IMR-90 (cell line): Measurements from ENCODE around the gene ATF6B. TPM values are rescaled to one million over a fixed set of nuclear protein-coding genes. Genes with fewer than 3 reads are reported as not detected.

Experiments
- ATAC-seq: fragments of 200-7000 bp; cut with Tn5 transposase; 2 replicates; pipeline ENCODE4 v1.9.1; 2020; ENCODE audit warnings: low read depth, mild to moderate bottlenecking, moderate library complexity
- BruUV-seq: library from RNA; stranded (reverse); fragments of 400-500 nt; replicated peaks from 2 replicates; lab custom pipeline; 2021; lab: Mats Ljungman, UMichigan
- CTCF ChIA-PET: fragments of 300-600 bp; formaldehyde crosslinking; extraction: SDS; loops from one replicate; lab custom pipeline; 2021; ENCODE audit warnings: antibody characterized with exemption; lab: Yijun Ruan, JAX
- POLR2A ChIA-PET: fragments of 300-600 bp; sonication (Branson Sonifier 250); formaldehyde crosslinking; loops from one replicate; lab custom pipeline; 2022; ENCODE audit warnings: antibody characterized with exemption; ENCODE audit not compliant: unreplicated experiment; lab: Charles Lee
- DNase-seq: peaks from one replicate; pipeline ENCODE4 v3.0.0; 2013
- H2AFZ ChIP-seq: replicated peaks from 2 replicates; pipeline ENCODE3; 2013; ENCODE audit warnings: low read length, mild to moderate bottlenecking; ENCODE audit not compliant: poor library complexity
- H2AK5ac ChIP-seq: 2 replicates; pipeline ENCODE4 v1.6.1; 2013; ENCODE audit warnings: low read depth, low read length, inconsistent platforms
- H2AK9ac ChIP-seq: replicated peaks from 2 replicates; pipeline ENCODE3; 2013; ENCODE audit warnings: mild to moderate bottlenecking, low read depth, low read length, moderate library complexity; ENCODE audit not compliant: poor library complexity
- H2BK120ac ChIP-seq: 2 replicates; pipeline ENCODE4 v1.6.1; 2013; ENCODE audit warnings: low read depth, low read length, inconsistent platforms
- H2BK15ac ChIP-seq: 3 replicates; pipeline ENCODE4 v1.6.1; 2013; ENCODE audit warnings: low read depth, low read length, inconsistent platforms
- H2BK20ac ChIP-seq: 2 replicates; pipeline ENCODE4 v1.6.1; 2013; ENCODE audit warnings: low read depth, mild to moderate bottlenecking, inconsistent platforms, low read length, moderate library complexity
- H2BK5ac ChIP-seq: 2 replicates; pipeline ENCODE4 v1.6.1; 2013; ENCODE audit warnings: mild to moderate bottlenecking, low read depth, low read length, inconsistent platforms; ENCODE audit not compliant: poor library complexity, severe bottlenecking
- H3K14ac ChIP-seq: replicated peaks from 2 replicates; pipeline ENCODE4 v1.6.1; 2013; ENCODE audit warnings: low read depth, low read length, inconsistent platforms
- H3K18ac ChIP-seq: 2 replicates; pipeline ENCODE4 v1.6.1; 2013; ENCODE audit warnings: low read depth, low read length, control low read depth
- H3K23ac ChIP-seq: 2 replicates; pipeline ENCODE4 v1.6.1; 2013; ENCODE audit warnings: low read depth, low read length, inconsistent platforms
- H3K27ac ChIP-seq: 2 replicates; pipeline ENCODE4 v1.5.1; 2013; ENCODE audit warnings: mild to moderate bottlenecking, control low read depth, low read length; ENCODE audit not compliant: insufficient read depth
- H3K27me3 ChIP-seq: 2 replicates; pipeline ENCODE4 v1.6.1; 2013; ENCODE audit warnings: low read length; ENCODE audit not compliant: control insufficient read depth, insufficient read depth
- H3K36me3 ChIP-seq: 2 replicates; pipeline ENCODE4 v1.6.1; 2013; ENCODE audit warnings: low read length, mixed read lengths; ENCODE audit not compliant: control insufficient read depth, insufficient read depth
- H3K4ac ChIP-seq: 2 replicates; pipeline ENCODE4 v1.6.1; 2013; ENCODE audit warnings: low read depth, low read length, inconsistent platforms
- H3K4me1 ChIP-seq: 2 replicates; pipeline ENCODE4 v1.6.1; 2013; ENCODE audit warnings: low read length, mixed read lengths; ENCODE audit not compliant: control insufficient read depth, insufficient read depth
- H3K4me2 ChIP-seq: 2 replicates; pipeline ENCODE4 v1.6.1; 2013; ENCODE audit warnings: low read depth, mild to moderate bottlenecking, control low read depth, low read length, moderate library complexity
- H3K4me3 ChIP-seq: 2 replicates; pipeline ENCODE4 v1.5.1; 2013; ENCODE audit warnings: low read depth, mild to moderate bottlenecking, control low read depth, low read length, moderate library complexity; ENCODE audit not compliant: insufficient read depth
- H3K56ac ChIP-seq: 2 replicates; pipeline ENCODE4 v1.6.1; 2013; ENCODE audit warnings: low read length, inconsistent platforms; ENCODE audit not compliant: insufficient read depth; ENCODE audit errors: extremely low read depth
- H3K79me1 ChIP-seq, 2 experiments: 2 replicates each; pipeline ENCODE4 v1.6.1; 2013; ENCODE audit warnings: low read length in 2 of 2, inconsistent platforms in 1 of 2, low read depth in 1 of 2
- H3K9ac ChIP-seq: 2 replicates; pipeline ENCODE4 v1.6.1; 2013; ENCODE audit warnings: low read depth, low read length, control low read depth
- H3K9me1 ChIP-seq: 2 replicates; pipeline ENCODE4 v1.6.1; 2013; ENCODE audit warnings: low read length, inconsistent platforms; ENCODE audit not compliant: insufficient read depth
- H3K9me3 ChIP-seq: 2 replicates; pipeline ENCODE4 v1.6.1; 2013; ENCODE audit warnings: low read length; ENCODE audit not compliant: control insufficient read depth, insufficient read depth
- H4K20me1 ChIP-seq: 2 replicates; pipeline ENCODE4 v1.6.1; 2013; ENCODE audit warnings: low read length, inconsistent platforms; ENCODE audit not compliant: insufficient read depth
- H4K5ac ChIP-seq: 2 replicates; pipeline ENCODE4 v1.6.1; 2013; ENCODE audit warnings: mild to moderate bottlenecking, low read depth, low read length, control low read depth
- H4K8ac ChIP-seq, 2 experiments: 2 replicates each; pipeline ENCODE4 v1.6.1; 2013; ENCODE audit warnings: low read depth in 2 of 2, low read length in 2 of 2, control low read depth in 1 of 2, inconsistent platforms in 1 of 2
- H4K91ac ChIP-seq: 2 replicates; pipeline ENCODE4 v1.6.1; 2013; ENCODE audit warnings: low read depth, low read length, inconsistent platforms; ENCODE audit not compliant: insufficient read depth
- CHD1 ChIP-seq: IDR thresholded peaks from 2 replicates; pipeline ENCODE4 v1.6.1; 2012; ENCODE audit warnings: low read depth, low read length, improper control_type of control experiment
- ELK1 ChIP-seq: fragments of 150-350 bp; IDR thresholded peaks from 2 replicates; pipeline ENCODE4 v1.6.1; 2016; ENCODE audit warnings: low read depth, mild to moderate bottlenecking, low read length, moderate library complexity, borderline replicate concordance
- FOS ChIP-seq: fragments of 150-350 bp; IDR thresholded peaks from 2 replicates; pipeline ENCODE4 v1.6.1; 2016; ENCODE audit warnings: low read depth, low read length
- MAZ ChIP-seq: IDR thresholded peaks from 2 replicates; pipeline ENCODE4 v1.6.1; 2012; ENCODE audit warnings: low read depth, mild to moderate bottlenecking, low read length, improper control_type of control experiment, moderate library complexity, borderline replicate concordance
- MXI1 ChIP-seq: IDR thresholded peaks from 2 replicates; pipeline ENCODE4 v1.6.1; 2012; ENCODE audit warnings: low read depth, mild to moderate bottlenecking, low read length, moderate library complexity, borderline replicate concordance
- NFE2L2 ChIP-seq: fragments of 150-350 bp; IDR thresholded peaks from 2 replicates; pipeline ENCODE4 v1.6.1; 2016; ENCODE audit warnings: low read depth, mild to moderate bottlenecking, low read length
- RAD21 ChIP-seq: IDR thresholded peaks from 2 replicates; pipeline ENCODE4 v1.6.1; 2012; ENCODE audit warnings: low read length, improper control_type of control experiment
- WGBS, 2 experiments: methylation state at CpG; one replicate each; pipeline versions ENCODE4 v1.1.5 to v1.1.7; 2013; ENCODE audit warnings: missing lambda C conversion rate in 2 of 2; ENCODE audit not compliant: insufficient read length in 1 of 2; ENCODE audit errors: extremely low coverage in 2 of 2; 5-methylcytosine and 5-hydroxymethylcytosine counted together
- dilution Hi-C: fragments of 300-500 bp; cut with HindIII; formaldehyde crosslinking; loops from one replicate; pipeline ENCODE4 v1.14.3; 2018; ENCODE audit warnings: low sequenced_read_pairs; ENCODE audit not compliant: unreplicated experiment
- in situ Hi-C: fragments of 300-500 bp; cut with MboI; formaldehyde crosslinking; loops from 3 replicates; pipeline ENCODE4 v1.14.3; 2019; ENCODE audit warnings: low sequenced_read_pairs, inconsistent platforms, mixed read lengths
- intact Hi-C: fragments of 100-400 bp; cut with micrococcal nuclease; formaldehyde crosslinking; loops from 2 replicates; pipeline ENCODE4 v1.10.0; 2022
- polyA plus RNA-seq, 3 experiments: library from polyadenylated mRNA; depleted of rRNA; stranded (reverse); fragments of >200 nt; gene quantifications; 2 replicates each; pipeline ENCODE4 v1.2.3, GENCODE V29; 2012; ENCODE audit warnings: low replicate concordance in 1 of 3
- total RNA-seq: library from RNA; depleted of rRNA; stranded (reverse); fragments of >200 nt; gene quantifications from 2 replicates; pipeline ENCODE4 v1.2.3, GENCODE V29; 2012

The ATF6B gene
- total and polyA plus RNA-seq, 2 of the 4 experiments (the other 2 are of a cell fraction) = 7.9 to 69.6 TPM

- ChIA-PET CTCF (interaction anchor here (1.4 kb wide), 1 partner anchor 17 kb away, joined by 4 read pairs; no protein-coding TSS in a partner anchor), POLR2A (no interaction called here)
- no peak overlapping the region for H2BK120ac ChIP-seq
- peaks cover 17% of the 10 kb centered on the region for H3K4me1 ChIP-seq
- H2BK20ac ChIP-seq = peak overlapping the region; percentile 10; the same call in 1 of the 2 replicates
- H3K4ac ChIP-seq = no peak overlapping the region
- no peak overlapping the region for H3K56ac ChIP-seq
- peaks cover 18% of the 10 kb centered on the region for H4K20me1 ChIP-seq
- H3K9me1 ChIP-seq = peaks cover 18% of the 10 kb centered on the region
- H4K91ac ChIP-seq = no peak overlapping the region
- no peak overlapping the region for H2BK5ac ChIP-seq
- in situ Hi-C loops (no loop called here), intact Hi-C loops (no loop called here), dilution Hi-C loops (no loop called here)
- H3K4me3 ChIP-seq = no peak overlapping the region
- H3K14ac ChIP-seq = no peak overlapping the region
- no peaks in the 10 kb centered on the region for H3K36me3 ChIP-seq
- no peak overlapping the region for H3K27ac ChIP-seq
- H2AK5ac ChIP-seq = peak overlapping the region; percentile 15; the same call in 1 of the 2 replicates
- WGBS, 2 experiments = no CpG with 5 or more reads among the region's 3 CpGs
- DNase-seq = no peak
- no peaks in the 10 kb centered on the region for H3K79me1 ChIP-seq
- H3K23ac ChIP-seq = no peak overlapping the region
- no TSS peak for BruUV-seq
- ATAC-seq = no peak
- 0 out of 3 replicates have a peak overlapping the region, but pooled peaks have one; percentile 31 for H2BK15ac ChIP-seq
- no peak overlapping the region for H3K4me2 ChIP-seq
- no peaks in the 10 kb centered on the region; the same call in 1 of the 2 replicates for H3K9me3 ChIP-seq
- no peak overlapping the region for H4K5ac ChIP-seq
- H4K8ac ChIP-seq = no peak overlapping the region
- H3K18ac ChIP-seq = no peak overlapping the region
- peak overlapping the region; percentile 19 for H2AFZ ChIP-seq
- peaks cover 43% of the 10 kb centered on the region for H3K27me3 ChIP-seq
- no peak for TF ChIP-seq NFE2L2
- TF ChIP-seq RAD21 = no peak
- TF ChIP-seq MXI1 = no peak
- no peak for TF ChIP-seq FOS
- TF ChIP-seq CHD1 = no peak
- no peak for TF ChIP-seq MAZ
- no peak for TF ChIP-seq ELK1
- H3K9ac ChIP-seq = no peak overlapping the region
- peak overlapping the region; percentile 15 for H2AK9ac ChIP-seq
Measured at GRCh38 chr6:32097364-32097763, 30.7 kb downstream of the ATF6B start.
